ENCODE results near the gene FNDC10.

DNA sequence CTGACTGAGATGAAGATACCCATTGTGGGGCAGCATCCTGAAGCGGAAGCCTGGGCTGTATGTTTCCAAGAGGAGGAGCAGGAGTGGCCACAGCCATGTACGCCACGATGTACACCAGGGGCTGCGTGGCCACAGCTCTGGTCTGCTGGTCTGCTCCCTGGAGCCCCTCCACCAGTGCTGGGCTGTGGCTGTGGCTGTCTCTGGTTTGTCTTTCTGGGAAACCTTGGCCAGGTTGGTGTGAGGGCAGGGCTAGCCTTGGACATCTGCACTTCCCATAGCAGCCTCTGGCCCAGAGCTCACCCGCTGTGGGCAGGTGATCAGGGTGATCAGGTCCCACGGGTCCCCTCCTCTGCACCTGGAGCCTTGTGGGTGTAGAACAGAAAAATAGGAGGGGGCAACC, 18.0 kb upstream of the FNDC10 start:
- TF ChIP-seq, protein P1, sequence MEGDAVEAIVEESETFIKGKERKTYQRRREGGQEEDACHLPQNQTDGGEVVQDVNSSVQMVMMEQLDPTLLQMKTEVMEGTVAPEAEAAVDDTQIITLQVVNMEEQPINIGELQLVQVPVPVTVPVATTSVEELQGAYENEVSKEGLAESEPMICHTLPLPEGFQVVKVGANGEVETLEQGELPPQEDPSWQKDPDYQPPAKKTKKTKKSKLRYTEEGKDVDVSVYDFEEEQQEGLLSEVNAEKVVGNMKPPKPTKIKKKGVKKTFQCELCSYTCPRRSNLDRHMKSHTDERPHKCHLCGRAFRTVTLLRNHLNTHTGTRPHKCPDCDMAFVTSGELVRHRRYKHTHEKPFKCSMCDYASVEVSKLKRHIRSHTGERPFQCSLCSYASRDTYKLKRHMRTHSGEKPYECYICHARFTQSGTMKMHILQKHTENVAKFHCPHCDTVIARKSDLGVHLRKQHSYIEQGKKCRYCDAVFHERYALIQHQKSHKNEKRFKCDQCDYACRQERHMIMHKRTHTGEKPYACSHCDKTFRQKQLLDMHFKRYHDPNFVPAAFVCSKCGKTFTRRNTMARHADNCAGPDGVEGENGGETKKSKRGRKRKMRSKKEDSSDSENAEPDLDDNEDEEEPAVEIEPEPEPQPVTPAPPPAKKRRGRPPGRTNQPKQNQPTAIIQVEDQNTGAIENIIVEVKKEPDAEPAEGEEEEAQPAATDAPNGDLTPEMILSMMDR (IDR thresholded peaks at IDR 0.05), result no peak
- TF ChIP-seq EZH2 (IDR thresholded peaks at IDR 0.05) (no peak), EZH2phosphoT487 (IDR thresholded peaks at IDR 0.05) (no peak)

Measured in neural progenitor cell (in vitro differentiated cells).